GM19193 (cell line): Measurements from ENCODE around the gene NAPA.

Experiments used
- POLR2A ChIP-seq: IDR thresholded peaks from 4 replicates; pipeline ENCODE4 v1.6.1; 2011; ENCODE audit not compliant: insufficient read depth, insufficient read length; ENCODE audit errors: extremely low read depth

Gene NAPA

DNA sequence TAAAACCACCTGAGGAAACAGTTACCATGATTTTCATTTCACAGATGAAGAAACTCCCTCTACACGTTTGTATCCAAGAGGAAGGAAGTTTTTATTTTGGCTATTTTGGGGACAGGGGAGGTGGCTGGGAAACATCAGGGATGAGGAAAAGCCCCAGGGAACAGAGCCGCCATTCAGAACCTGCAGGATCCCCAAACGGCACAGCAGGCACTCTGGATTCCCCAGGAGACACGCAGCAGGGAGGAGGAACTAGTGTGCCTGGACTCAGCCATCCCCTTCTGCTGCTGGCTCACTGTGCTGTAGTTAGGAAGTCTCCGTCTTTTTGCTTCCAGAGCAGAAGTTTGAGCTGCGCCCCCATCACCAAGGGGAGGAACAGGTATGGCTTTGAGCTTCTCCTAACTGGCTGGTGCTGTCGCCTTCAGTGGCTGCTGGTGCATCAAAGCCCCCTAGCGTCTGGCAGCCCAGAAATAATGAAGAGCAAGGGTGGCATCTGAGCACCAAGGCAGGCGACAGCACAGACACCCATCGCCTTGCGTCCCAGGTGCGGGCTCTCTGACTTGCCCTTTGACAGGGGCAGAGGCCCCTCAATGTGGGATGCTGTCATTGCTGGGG lies 4.2 kb downstream of the NAPA start:
- no peak for TF ChIP-seq POLR2A

DNA sequence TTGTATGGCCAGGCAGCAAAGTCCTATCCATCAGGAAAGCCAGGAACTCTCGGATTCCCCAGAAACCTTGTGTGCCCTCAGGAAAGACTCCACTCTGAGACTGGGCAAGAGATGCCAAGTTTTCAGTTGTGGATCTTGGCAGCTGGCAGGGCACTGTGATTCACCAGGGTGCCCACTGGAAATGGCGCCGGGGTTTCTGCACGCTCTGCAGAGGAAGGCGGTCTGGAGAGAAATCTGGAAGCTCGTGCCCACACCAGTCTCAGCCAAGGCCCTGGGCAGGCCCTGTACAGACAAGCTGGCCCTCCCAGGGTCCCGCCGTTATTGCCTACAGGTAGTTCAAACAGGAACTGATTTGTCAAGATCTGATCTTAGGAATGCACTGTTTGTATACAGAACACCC lies 4.9 kb downstream of the NAPA start:
- no peak for TF ChIP-seq POLR2A

DNA sequence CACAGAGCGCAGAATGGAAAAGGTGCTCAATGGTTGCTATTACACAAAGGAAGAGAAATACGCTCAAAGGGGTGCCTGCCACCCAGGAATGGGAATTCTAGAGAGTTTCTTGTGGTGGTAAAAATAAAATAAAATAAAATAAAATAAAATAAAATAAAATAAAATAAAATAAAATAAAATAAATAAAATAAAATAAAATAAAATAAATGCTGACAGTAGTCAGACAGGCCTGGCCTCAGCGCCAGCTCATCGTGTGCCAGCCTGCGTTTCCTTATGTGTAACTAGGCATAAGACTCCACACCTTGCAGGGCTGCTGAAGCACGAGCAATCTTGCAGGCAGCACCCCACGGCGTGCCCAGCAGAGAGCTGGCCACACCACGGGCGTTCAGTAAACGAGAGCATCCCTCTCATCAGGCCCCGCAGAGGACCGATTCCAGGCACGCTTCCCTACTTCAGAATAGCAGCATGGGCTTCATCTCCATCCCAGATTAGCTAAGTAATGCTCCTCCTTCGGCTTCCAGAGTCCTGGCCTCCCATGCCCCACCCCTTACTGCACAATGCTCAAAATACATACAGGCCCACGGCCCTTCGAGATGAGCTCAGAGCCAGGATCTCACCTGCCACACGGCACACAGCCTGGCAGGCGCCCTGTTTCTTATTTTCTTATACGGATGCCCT lies 5.6 kb downstream of the NAPA start:
- no peak for TF ChIP-seq POLR2A

DNA sequence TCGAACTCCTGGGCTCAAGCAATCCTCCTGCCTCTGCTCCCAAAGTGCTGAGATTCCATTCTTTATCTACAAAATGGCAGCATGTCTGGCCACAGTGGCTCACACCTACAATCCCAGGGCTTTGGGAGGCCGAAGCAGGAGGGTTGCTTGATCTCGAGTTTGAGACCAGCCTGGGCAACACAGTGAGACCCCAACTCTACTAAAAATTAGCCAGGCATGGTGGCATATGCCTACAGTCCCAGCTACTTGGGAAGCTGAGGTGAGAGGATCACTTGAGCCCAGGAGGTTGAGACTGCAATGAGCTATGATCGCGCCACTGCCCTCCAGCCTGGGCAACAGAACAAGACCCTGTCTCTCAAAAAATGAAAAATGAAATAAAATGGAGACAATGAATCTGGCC lies 6.1 kb downstream of the NAPA start:
- no peak for TF ChIP-seq POLR2A

DNA sequence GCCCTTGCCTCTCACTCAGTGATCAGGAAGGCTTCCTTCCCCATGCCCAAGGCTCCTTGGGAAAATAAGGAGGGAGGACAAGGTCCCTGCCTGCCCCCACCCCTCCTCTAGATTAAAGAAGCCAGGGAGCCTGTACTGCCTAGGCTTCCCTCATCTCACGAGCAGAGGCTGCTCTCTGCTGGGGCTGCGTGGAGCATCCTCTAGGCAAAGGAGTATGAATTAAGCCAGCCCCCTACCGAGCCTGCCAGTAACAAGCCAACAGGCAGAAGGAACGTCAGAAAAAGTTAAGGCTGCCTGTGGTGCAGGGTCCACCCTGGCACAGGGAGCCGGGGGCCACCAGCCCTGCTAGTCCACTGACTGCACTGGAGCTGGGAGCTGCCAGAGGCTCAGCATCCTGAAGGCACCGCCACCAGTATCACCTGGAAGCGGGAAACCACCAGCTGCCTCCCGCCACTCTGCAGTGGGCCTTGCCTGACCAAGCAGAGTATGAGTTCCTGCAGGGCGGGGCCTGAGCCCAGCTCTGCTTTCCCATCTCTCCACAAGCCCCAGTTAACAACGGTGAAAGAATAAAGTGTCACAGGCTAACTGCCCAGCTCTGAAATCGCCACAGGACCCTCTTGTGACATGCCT lies 6.8 kb downstream of the NAPA start:
- no peak for TF ChIP-seq POLR2A

DNA sequence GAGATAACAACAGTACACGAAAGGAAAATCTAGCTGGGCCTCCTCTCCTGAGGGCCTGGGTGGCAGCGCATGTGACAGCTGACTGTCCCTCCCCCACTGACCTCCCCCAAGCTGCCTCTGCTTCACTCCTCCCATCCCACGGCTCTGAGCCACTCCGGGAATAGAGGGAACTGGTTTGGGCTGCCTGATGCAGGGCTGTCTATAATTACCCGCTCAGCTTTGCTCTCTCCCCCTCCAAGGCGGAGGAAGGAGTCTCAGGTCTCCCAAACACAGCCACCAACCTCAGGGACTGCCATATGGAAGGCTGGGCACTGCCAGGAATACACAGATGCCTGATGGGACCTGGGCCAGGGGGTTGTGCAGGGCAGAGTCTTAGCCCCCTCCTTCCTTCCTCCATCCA lies 7.9 kb downstream of the NAPA start:
- no peak for TF ChIP-seq POLR2A

DNA sequence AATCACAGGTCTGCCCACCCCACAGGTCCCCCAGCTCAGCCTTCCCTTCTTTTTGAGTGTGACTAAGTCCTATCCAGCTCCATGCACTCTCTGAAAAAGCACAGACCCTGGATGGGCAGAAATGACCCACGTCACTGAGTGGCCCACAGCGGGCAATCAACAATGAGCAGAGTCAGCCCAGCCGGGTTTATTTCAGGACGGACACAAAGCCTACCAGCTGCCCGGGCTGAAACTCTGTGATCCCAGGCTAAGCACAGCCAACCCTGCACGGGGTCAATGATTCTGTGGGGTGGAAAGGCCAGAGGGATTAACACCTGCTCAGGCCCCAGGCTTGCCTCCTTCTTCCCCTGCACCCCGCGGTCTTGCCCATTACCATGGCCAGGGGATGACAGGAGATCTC lies 8.4 kb downstream of the NAPA start:
- no peak for TF ChIP-seq POLR2A

DNA sequence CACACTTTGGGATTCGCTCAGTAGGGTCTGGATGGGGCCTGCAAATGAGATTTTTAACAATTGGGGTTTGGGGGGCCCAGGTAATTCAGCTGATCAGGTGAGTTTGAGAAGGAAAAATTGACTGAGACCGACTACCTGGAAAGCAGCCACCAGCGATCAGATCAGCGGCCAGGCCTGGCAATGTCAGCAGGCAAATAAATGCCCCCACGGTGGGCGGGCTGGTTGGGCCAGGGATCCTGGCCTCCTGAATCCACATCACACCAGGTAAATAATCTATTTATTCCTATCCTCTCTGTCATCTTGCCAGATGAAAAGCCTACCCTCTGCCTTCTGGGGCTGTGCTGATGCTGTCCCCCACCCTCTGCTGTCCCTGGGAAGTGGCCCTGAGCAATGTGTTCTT lies 9.4 kb downstream of the NAPA start:
- no peak for TF ChIP-seq POLR2A

DNA sequence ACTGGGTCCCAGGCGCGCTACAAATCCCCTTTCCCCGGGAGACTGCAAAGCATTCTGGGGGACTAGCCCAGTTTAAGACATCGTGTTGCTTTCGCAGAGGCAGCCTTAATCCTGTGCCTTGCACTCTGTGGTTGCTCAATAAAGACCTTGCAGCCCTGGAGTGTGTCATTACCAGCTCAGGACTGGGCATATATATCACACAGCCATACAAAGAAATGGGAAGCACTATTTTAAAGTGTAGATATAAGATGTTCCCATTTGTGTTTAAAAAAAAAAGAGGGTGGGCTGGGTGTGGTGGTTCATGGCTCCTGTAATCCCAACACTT lies 11.1 kb downstream of the NAPA start:
- TF ChIP-seq POLR2A: no peak

DNA sequence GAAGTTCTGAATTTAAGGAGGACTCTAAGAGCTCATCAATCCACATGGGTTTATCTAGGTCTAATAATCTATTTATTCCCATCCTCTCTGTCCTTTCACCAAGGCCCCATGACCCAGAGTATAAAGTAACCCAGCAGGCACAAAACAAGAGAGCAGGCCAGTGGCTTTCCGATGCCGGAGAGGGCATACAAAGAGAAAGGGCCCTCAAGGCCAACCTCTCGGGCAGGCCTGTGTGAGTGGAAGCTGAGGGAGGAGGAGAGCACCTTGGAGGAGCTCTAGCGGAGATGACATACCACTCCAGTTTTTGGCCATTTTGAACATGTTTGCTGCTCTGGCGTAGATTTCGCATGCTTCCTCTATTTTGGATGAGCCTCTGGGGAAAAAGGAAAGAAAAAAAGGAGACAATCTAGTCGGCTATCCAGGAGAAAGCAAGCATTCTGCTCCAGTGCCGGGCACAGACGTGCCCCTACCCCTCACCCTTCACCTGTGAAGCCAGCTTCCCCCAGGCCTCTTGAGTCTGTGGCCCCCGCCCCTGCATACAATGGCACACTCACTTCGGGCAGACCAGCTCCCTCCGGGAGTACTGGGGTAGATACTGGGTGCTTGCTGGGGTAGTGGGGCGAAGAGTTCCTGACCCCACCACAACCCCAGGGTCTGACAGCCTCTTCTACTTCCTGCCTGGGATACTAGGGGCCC lies 11.6 kb downstream of the NAPA start:
- TF ChIP-seq POLR2A: no peak

DNA sequence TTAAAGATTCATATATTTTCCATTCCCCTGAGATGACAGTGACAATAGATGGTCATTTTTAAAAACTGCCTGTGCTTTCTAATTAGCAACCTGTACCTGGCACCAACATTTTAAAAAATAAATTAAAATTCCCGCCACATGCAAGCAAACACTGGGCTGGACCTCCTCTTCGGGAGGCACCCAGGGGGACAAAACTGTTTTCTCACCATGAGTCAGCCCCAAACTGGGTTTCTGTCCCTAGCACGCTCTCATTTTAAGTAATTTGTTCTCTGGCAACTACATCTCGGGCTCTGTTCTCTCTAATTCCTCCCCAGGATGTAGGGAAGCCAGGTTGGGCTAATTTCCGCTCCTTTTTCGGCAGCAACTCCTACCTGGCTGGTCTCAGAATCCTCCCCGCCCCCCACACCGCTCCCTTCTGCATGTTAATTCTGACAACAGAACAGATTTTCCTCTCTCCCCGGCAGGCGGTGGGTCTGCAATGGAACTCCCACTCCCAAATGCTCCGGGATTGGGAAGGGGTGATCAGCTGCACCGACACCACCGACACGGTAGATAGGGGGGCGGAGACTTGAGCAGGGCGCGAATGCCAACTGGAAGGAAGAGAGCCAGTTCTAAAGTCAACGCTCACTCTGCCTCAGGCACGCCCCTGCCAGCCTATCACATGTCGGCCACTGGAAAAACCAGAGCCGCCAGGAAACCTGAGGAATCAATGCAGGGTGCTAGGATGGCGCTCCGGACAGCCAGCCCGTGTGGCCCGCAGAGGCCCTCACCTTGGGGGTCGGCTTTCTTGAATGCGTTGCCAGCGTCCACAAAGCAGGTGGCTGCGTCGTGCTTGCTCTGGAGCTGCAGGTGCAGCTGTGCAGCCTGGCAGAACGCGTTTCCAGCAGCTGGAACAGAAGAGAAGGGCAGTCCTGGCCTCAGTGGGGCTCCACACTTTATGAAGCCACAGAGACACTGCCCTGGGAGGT lies 14.7 kb downstream of the NAPA start:
- TF ChIP-seq POLR2A: no peak

DNA sequence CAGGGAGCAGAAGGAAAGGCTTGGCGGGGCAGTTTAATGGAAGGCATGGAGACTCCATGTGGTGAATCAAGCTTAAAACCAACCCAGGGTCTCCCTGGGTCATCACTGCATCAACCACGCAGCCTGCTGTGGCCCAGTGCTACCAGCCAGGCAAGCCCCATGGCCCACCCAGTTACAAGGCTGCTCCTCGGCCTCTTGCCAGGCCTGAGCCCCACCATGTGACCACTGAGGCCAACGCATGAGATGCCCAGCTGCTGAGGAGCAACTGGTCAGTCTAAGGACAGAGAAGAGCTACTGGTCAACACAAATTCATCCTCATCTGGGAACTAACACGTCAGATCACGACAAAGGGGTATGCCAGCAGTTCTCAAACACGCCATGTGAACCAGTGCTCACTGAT lies 15.5 kb downstream of the NAPA start:
- TF ChIP-seq POLR2A: no peak

DNA sequence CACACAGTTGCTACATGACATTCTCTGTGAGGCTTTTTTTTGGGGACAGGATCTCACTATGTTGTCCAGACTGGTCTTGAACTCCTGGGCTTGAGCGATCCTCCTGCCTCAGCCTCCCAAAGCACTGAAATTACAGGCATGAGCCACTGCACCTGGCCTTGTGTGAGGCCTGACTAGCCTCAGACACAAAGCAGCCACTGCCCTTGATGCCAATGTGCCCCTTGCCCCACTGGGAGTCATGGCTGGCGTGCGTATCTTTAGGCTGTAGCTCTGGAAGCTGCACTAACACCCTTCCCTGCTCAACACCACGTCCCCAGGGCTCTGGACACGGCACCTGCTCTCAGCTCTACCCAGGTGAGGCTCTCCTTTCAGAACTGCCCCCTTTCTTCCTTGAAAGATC lies 16.3 kb downstream of the NAPA start:
- TF ChIP-seq POLR2A: no peak

DNA sequence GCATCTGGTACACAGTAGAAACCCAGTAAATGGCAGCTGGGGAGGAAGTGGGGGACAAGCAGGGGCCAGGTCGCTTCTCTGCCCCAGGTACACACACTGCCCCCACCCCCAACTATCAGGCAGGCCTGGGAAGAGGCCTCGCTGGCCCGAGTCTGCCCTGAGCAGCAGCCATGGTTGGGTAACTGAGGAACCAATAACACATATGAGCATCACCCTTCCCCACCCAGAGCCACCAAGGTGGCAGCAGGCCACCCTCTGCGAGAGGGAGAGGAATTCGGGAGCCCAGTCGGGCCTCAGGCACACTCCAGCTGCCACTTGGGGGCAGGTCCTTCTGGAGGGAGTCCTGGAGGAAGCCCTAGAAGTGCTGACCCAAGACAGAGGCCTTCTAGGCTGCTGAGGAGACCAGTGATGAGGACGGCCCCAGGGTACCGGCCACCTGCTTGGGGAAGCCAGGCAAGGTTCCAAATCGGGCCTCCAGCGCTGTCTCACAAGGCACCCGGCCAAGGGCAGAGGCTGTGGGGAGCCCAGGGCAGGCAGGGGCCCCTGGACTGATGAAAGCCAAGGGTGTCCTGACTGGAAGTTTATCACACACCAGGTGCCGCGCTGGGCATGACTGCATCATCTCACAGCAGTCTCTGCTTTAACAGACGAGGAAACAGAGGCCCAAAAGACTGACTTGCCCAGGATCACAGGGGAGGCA lies 16.9 kb downstream of the NAPA start:
- TF ChIP-seq POLR2A: peak; percentile 23

DNA sequence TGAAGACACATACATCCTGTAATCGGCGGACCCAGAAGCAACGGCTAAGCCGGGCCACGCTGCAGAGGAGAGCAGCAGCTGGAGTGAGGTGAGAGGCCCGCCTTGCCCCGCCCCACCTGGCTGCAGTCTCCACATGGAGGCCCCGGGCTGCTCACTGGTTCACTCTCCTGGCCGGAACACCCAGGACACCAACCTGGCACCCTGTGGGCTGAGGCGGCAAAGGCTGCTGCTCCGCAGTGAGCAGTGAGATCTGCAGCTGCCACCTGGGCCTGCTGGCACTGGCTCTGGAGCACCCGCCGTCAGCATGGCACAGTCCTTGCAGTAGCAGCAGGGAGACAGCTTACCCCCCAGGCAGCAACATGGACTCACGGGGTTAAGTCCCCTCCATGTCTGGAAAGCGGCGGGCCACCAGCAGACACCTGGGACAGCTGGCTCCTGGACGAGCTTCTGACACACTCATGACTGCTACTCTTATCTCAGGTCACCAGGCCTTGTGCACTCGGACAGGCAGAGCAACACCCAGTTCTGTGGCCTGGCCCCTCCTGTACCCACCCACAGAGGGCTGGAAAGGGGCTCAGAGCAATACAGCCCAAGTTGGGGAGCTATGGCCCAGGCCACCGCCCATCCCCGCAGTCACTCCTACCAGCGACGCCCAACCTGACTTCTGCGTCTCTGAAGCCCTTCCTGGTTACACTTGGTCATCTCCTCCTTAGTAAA lies 17.7 kb downstream of the NAPA start:
- TF ChIP-seq POLR2A: no peak
